A204.1 (cell line): Measurements from ENCODE around the gene CNPY1.
"Not testable (repeated sequence)": the region's sequence is repeated elsewhere in the genome, so short reads cannot be mapped to it uniquely, and the experiment has no call there.

Experiments
- FAIRE-seq: peaks from 2 replicates; lab custom pipeline; 2012; peaks lifted over from hg19 to GRCh38; lab: Jason Lieb, UNC

The CNPY1 gene

DNA sequence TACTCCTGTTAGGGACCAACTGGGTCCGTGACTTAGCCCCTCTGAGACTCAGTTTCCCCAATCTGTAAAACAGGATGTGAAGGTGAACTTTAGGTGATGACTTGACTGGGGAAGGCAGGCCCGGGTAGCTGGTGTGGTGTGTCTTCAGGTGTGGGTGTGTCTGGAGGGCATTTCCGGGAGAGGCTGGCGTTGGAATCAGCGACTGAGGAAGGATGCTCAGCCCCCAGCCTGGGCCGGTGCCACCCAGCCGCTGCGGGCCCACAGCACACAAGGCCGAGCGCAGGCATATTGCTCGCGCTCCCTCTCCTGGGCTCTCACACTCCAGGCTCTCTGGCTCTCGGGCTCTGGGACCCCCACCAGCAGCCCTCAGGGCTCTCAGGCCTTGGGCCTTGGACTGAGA is 31.7 kb upstream of the CNPY1 start:
- FAIRE-seq = no peak

- FAIRE-seq = no peak
Observed at GRCh38 chr7:155577509-155577905, 31.1 kb upstream of the CNPY1 start.

DNA sequence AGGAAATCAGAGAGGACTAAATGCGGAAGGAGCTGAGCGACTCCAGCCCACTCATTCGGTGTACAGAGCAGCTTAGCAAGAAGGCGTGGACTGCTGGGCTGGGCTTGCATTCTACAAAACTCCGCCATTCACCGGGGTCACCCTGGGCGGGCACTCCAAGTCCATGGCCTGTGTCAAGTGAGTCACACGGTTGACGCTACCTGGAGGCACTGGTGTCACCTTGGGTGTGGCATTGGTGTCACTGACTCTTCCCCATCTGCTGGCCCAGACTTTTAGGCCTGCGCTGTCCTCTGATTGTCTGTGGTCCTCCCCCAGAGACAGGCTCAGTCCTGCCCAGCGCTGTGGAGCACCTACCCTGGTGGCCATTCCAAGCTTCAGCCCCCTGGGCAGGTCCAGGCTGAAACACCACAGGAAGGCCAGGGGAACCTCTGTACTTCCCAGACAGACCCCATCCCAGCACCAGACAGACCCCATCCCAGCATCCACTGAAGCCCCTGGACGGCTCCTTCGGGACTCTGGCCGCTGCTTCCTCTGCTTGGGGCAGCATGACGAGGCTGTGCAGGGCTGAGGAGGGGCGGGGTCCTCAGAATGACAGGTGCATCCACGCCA is 30.6 kb upstream of the CNPY1 start:
- FAIRE-seq = no peak

DNA sequence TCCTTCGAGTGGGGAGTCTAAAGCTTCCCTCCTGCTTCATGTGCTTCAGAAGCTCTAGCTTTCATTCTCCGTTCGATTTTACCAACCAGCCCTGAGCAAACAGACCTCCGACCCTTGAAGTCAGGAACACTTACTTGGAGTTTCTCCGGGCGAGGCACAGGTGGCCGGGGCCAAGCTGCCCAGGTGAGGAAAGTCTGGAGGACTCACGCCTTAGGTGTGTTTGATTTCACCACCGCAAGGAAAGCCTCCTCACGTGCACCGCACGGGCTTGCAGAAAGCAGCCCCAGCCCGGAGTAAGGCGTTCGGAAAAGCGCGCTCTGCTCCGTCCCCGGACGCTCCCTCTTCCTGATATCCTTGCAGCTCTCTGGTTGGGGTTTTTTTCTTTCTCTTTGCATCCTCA is 30.1 kb upstream of the CNPY1 start:
- no peak for FAIRE-seq

DNA sequence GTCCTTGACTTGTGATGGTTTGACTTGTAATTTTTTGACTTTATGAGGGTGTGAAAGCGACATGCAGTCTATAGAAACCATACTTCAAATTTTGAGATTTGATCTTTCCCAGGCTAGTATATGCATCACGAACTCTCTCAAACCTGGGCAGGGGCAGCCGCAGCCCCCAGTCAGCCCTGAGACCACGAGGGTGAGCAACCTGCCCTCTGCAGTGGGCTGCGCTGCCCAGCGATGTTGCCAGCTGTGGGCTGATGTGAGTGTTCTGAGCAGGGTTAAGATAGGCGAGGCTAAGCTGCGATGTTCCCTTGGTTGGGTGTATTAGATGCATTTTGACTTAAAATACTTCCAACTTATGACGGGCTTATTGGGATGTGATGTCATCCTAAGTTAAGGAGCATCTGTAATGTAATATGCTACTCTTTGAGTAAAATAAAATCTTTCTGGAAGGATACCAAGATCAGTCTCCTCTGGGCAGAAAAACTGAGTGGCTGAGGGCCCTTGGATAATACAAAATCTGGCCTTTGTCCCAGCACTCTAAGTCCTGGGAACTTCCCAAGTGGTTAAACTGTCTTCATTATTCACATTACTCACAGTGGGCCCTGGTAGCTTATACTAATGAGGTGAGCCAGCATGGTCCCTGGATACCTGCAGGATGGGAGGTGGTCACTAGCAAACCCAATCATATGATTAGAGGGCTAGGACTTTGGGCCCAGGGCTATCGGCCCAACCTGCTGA is 28.4 kb upstream of the CNPY1 start:
- no peak for FAIRE-seq

DNA sequence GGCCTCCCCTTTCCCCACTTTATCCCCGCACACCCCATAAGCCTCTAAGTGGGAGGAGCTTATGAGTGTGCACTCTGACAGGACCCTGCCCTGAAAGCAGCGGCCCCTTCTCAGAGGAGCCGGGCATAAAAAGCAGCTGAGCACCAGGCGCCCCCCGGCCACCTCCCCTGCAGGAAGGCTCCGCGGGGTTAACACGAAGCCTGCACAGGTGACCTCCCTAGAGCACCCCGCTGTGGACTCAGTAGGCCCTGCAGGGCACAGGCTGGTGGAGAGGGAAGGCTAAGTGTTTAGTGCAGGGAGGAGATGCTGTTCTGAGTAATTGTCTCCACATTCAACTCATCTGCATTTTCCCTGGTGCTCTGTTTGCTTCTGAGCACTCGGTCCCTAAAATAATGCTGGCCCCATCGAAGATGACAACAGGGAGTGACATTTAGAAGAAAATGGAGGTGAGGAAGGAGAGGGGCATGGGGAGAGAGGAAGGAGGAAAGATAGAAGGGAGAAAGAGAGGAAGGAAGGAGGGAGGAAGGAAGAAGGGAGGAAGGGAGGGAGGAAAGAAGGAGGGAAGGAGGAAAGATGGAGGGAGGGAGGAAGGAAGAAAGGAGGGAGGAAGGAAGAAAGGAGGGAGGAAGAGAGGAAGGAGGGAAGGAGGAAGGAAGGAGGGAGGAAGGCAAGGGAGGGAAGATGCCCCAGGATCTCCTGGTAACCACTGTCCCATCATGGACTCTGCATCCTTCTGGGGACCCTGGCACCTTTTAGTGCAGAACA is 25.4 kb upstream of the CNPY1 start:
- no peak for FAIRE-seq

DNA sequence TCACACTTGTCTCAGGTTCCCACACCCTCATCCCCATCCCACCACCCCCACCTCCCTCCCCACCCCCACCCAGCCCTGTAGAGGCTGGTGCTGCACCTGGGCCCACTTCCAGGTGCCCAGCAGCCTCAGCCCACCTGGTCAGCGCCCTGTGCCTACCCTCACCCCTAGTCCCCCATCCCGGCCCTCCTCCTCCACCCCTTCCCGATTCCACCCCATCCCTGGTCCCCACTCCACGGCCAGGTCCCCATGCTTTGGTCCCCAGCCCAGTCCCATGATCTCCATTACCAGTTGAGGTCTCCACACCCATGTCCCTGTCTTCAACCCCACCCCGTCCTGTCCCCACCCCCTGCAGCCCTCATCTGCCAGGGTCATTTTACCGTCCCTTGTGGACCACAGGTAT is 24.6 kb upstream of the CNPY1 start:
- FAIRE-seq = no peak

GRCh38 chr7:155570171-155570958 is 24.0 kb upstream of the CNPY1 start:
- no peak for FAIRE-seq

DNA sequence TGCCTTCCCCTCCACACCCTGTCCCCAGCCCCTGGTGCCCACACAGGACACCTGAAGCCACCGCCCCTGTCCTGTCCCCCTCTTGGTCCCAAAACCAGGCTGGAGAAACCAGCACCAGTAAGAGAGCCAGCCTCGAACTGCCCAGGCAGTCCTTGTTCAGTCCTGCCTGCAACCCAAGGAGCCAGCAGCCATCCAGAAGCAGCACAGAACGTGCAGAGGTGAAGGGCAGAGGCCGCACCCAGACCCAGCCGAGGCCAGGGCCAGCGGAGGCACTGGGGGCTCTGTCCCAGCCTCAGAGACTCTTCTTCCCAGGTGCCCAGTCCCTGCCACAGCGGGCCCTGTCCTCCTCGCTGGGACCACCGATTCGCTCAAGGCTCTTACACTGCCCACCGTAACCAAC is 23.3 kb upstream of the CNPY1 start:
- no peak for FAIRE-seq

DNA sequence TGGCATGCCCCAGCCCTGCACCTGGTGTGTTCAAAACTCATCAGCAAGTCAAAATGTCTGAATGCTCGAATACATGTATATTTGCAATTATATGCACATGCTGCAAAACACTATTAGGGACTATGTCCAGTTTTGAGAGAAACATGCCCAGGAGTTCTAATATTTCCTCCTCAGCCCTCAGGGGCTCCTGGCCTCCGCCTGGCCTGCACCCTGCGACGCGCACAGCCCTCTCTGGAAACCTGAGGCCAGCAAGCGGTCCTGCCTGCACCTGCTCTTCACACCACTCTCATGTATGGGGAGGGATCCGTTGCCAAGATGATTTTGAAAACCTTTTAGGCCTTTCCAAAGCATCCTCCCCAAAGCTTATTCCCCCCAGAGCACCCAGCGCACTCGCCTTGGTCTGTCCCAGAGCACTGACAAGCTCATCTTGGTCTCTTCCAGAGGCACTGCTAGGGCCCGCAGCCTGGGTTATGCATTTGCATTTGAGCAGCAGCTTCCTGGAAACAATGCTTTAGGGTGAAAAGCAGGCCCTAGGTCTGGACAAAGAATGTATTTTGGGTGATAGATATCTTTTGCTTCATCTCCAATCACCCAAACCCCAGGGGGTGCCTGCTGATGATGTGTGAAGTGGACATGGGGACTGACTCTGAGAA is 22.6 kb upstream of the CNPY1 start:
- no peak for FAIRE-seq

GRCh38 chr7:155568333-155568660 is 21.9 kb upstream of the CNPY1 start:
- no peak for FAIRE-seq

DNA sequence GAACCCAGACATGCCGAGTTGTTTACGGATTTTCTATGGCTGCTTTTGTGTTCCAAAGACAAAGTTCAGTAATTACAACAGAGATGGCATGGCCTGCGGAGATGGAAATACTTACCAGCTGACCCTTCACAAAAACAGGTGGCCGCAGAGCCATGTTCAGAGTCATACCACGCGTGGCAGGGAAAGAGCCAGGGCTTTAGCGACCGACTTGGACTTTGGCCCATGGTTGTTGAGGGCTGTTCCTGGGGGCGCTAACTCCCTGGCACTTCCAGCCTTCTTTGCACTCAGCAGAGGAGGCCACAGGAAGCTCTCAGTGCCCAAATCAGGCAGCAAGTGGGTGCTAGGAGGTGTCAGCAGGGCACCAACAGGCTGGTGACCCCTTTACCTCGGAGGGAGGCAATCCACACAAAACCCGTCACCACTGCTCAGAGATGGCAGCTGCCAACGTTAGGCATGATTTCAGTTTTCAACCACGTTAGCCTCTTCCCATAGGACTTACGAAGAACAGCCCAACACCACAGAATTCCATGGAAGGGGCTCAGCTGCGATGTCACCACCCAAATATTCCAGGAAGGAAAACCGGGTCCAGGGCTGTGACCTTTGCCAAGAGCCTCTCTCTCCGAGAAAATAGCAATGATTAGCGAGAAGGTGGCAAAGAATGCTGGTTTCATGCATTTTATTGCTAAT is 21.4 kb upstream of the CNPY1 start:
- FAIRE-seq = no peak

DNA sequence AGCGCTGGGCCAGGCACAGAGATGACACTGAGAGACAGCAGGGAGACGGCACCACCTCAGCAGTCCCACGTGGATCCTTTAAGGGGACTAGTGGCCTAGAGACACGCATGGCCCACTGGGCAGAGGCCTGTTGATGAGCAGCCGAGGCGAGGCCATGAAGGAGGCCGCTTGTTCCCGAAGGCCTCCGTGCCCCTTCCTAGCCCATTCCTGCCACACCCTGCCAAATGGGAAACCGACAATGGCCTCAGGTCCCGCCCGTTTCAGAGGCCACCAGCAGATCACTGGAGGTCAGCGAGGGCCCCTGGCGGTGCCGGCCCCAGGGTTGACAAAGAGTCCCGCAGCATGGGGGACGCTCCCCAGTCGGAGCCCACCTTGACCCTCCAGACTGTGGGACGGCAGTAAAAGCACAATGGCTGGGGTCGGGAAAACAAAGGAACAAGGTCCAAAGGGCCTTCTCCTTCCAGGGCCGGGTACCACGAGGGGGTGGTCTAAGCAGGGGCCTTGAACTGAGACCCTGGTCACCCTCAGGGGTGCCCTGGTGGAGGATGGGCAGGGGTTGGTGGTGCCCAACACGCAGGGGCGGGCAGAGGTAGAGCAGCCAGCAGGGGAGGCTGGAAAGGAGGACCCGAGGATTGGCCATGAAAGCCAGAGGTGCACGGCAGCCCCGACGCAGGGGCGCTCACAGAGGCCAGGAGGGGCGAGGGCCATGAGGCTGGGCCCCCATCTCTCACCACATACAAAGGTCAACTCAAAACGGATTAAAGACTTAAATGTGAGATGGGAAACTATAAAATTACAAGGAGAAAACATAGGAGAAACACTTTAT is 19.9 kb upstream of the CNPY1 start:
- FAIRE-seq = no peak

DNA sequence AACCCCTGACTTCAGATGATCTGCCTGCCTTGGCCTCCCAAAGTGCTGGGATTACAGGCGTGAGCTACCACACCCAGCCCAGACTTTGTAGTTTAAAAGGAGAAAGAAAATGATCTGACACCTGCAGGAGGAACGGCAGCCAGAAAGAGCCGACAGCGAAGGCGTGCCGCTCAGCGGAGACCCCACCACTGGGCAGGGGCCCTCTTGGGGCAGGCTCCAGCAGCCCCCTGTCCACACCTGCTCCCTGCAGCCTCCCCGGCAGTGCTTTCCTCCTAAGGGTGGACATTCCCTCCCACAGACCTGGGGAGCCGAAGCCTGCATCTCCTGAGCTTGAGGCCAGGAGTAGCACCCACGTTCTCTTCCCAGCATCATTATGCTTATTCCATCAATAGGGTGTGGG is 19.2 kb upstream of the CNPY1 start:
- FAIRE-seq = no peak

DNA sequence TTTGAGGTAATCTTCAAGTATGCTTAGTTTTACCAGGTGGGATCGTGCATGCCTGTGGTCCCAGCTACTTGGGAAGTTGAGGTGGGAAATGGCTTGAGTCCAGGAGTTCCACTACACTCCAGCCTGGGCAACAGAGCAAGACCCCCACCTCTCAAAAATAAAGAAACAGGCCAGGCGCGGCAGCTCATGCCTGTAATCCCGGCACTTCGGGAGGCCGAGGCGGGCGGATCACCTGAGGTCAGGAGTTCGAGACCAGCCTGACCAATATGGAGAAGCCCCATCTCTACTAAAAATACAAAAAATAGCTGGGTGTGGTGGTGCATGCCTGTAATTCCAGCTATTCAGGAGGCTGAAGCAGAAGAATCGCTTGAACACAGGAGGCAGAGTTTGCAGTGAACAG is 16.6 kb upstream of the CNPY1 start:
- FAIRE-seq = not testable (repeated sequence)

GRCh38 chr7:155562106-155562505 is 15.7 kb upstream of the CNPY1 start:
- no peak for FAIRE-seq

- FAIRE-seq = no peak
Observed at GRCh38 chr7:155560982-155561686, 14.8 kb upstream of the CNPY1 start.

- no peak for FAIRE-seq
Observed at GRCh38 chr7:155560196-155560885, 14.0 kb upstream of the CNPY1 start.

DNA sequence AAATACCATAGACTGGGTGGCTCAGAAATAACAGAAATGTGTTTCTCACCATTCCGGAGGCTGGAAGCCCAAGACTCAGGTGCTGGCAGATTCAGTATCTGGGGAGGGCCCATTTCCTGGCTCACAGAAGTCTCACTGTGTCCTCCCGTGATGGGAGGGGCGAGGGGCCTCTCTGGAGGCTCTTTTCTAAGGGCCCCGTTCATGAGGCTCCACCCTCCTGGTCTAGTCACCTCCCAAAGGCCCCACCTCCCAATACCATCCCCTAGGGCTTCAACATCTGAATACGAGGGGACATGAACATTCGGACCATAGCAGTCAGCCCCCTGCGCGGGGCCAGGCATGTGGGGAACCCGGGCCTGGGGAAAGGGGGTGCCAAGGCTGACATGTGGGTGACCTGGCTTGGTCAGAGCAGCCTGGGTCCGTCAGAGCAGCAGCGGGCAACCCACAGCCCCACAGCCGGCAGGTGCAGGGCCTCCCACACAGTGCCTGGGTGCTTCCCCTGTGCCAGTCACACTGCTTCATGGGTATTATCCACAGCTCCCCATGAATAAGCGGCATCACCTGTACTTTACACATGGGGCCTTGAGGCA is 13.3 kb upstream of the CNPY1 start:
- no peak for FAIRE-seq
